H9 (cell line): ENCODE measurements around the gene APBA2. TPM values are rescaled to one million over a fixed set of nuclear protein-coding genes. Genes with fewer than 3 reads are reported as not detected.

Source experiments
- DNase-seq: peaks from one replicate; pipeline ENCODE4 v3.0.0-alpha.2; 2017
- H2AFZ ChIP-seq: one replicate; pipeline ENCODE4 v1.6.1; 2013; ENCODE audit warnings: mild to moderate bottlenecking, low read length, control low read depth, moderate library complexity
- H2AK5ac ChIP-seq: 2 replicates; pipeline ENCODE4 v1.6.1; 2013; ENCODE audit warnings: low read length, control low read depth, mixed read lengths; ENCODE audit not compliant: insufficient read length
- H2BK120ac ChIP-seq: one replicate; pipeline ENCODE4 v1.6.1; 2013; ENCODE audit warnings: low read depth, mild to moderate bottlenecking, low read length, control low read depth, inconsistent platforms; ENCODE audit not compliant: poor library complexity, severe bottlenecking
- H2BK12ac ChIP-seq: 2 replicates; pipeline ENCODE4 v1.6.1; 2013; ENCODE audit warnings: low read length, control low read depth, mixed read lengths, low read depth; ENCODE audit not compliant: insufficient read length
- H2BK15ac ChIP-seq: 2 replicates; pipeline ENCODE4 v1.6.1; 2013; ENCODE audit warnings: low read depth, low read length, control low read depth
- H2BK20ac ChIP-seq: one replicate; pipeline ENCODE4 v1.6.1; 2013; ENCODE audit warnings: low read depth, mild to moderate bottlenecking, low read length, control low read depth, inconsistent platforms; ENCODE audit not compliant: poor library complexity, severe bottlenecking
- H2BK5ac ChIP-seq: 2 replicates; pipeline ENCODE4 v1.6.1; 2013; ENCODE audit warnings: low read length, control low read depth, mixed read lengths; ENCODE audit not compliant: insufficient read length
- H3K14ac ChIP-seq: 2 replicates; pipeline ENCODE4 v1.6.1; 2013; ENCODE audit warnings: low read length, control low read depth; ENCODE audit not compliant: insufficient read depth
- H3K18ac ChIP-seq: 2 replicates; pipeline ENCODE4 v1.6.1; 2013; ENCODE audit warnings: low read depth, mild to moderate bottlenecking, mixed read lengths, low read length, control low read depth; ENCODE audit not compliant: insufficient read length
- H3K23ac ChIP-seq: 2 replicates; pipeline ENCODE4 v1.6.1; 2013; ENCODE audit warnings: low read length, control low read depth, mixed read lengths, low read depth; ENCODE audit not compliant: insufficient read length
- H3K23me2 ChIP-seq: 2 replicates; pipeline ENCODE4 v1.6.1; 2013; ENCODE audit warnings: low read depth, mild to moderate bottlenecking, mixed read lengths, low read length, control low read depth; ENCODE audit not compliant: insufficient read length, poor library complexity, severe bottlenecking
- H3K27ac ChIP-seq: 2 replicates; pipeline ENCODE4 v1.5.1; 2013; ENCODE audit warnings: low read length, control low read depth, mixed read lengths, low read depth; ENCODE audit not compliant: insufficient read length
- H3K27me3 ChIP-seq: 2 replicates; pipeline ENCODE4 v1.6.1; 2013; ENCODE audit warnings: low read length, control low read depth, inconsistent platforms; ENCODE audit not compliant: insufficient read depth
- H3K4ac ChIP-seq: 2 replicates; pipeline ENCODE4 v1.6.1; 2013; ENCODE audit warnings: low read depth, mild to moderate bottlenecking, control low read depth, inconsistent platforms, low read length, moderate library complexity
- H3K4me1 ChIP-seq: 2 replicates; pipeline ENCODE4 v1.6.1; 2013; ENCODE audit warnings: low read length, control low read depth, inconsistent platforms; ENCODE audit not compliant: insufficient read depth
- H3K4me2 ChIP-seq: 2 replicates; pipeline ENCODE4 v1.6.1; 2013; ENCODE audit warnings: low read length, control low read depth, mixed read lengths; ENCODE audit not compliant: insufficient read length, insufficient read depth
- H3K56ac ChIP-seq: 2 replicates; pipeline ENCODE4 v1.6.1; 2013; ENCODE audit warnings: low read depth, mild to moderate bottlenecking, mixed read lengths, low read length, control low read depth; ENCODE audit not compliant: insufficient read length
- H3K79me1 ChIP-seq: 2 replicates; pipeline ENCODE4 v1.6.1; 2013; ENCODE audit warnings: low read depth, mild to moderate bottlenecking, moderate library complexity, low read length, control low read depth, inconsistent platforms; ENCODE audit not compliant: insufficient read depth, poor library complexity, severe bottlenecking
- H3K79me2 ChIP-seq: 2 replicates; pipeline ENCODE4 v1.6.1; 2013; ENCODE audit warnings: low read length, control low read depth, inconsistent platforms; ENCODE audit not compliant: insufficient read depth
- H3K9ac ChIP-seq: 2 replicates; pipeline ENCODE4 v1.6.1; 2013; ENCODE audit warnings: low read length, control low read depth, mixed read lengths; ENCODE audit not compliant: insufficient read length; ENCODE audit errors: extremely low read depth
- H3K9me3 ChIP-seq: one replicate; pipeline ENCODE4 v1.6.1; 2013; ENCODE audit warnings: low read depth, low read length, inconsistent platforms; ENCODE audit not compliant: control insufficient read depth
- H3T11ph ChIP-seq: one replicate; pipeline ENCODE4 v1.6.1; 2013; ENCODE audit warnings: mild to moderate bottlenecking, low read length, control low read depth, inconsistent platforms
- H4K20me1 ChIP-seq: one replicate; pipeline ENCODE4 v1.6.1; 2013; ENCODE audit not compliant: control insufficient read depth, insufficient read length, insufficient read depth
- H4K5ac ChIP-seq: 2 replicates; pipeline ENCODE4 v1.6.1; 2013; ENCODE audit warnings: low read depth, mild to moderate bottlenecking, mixed read lengths, low read length, control low read depth; ENCODE audit not compliant: insufficient read length
- H4K8ac ChIP-seq: replicated peaks from 2 replicates; pipeline ENCODE4 v1.6.1; 2013; ENCODE audit warnings: low read length, control low read depth, mixed read lengths, low read depth; ENCODE audit not compliant: insufficient read length
- H4K91ac ChIP-seq: 2 replicates; pipeline ENCODE4 v1.6.1; 2013; ENCODE audit warnings: low read depth, mild to moderate bottlenecking, moderate library complexity, mixed read lengths, low read length, control low read depth; ENCODE audit not compliant: insufficient read length
- H3K27ac Mint-ChIP-seq, 3 experiments: 2 replicates in 2 of 3; 3 replicates in 1 of 3; pipeline ENCODE4 v1.8.0; 2020 to 2021; ENCODE audit warnings: mixed read lengths in 3 of 3, mild to moderate bottlenecking in 1 of 3, moderate library complexity in 1 of 3
- H3K27me3 Mint-ChIP-seq: 2 replicates; pipeline ENCODE4 v1.8.0; 2021; ENCODE audit warnings: low read depth, mild to moderate bottlenecking, moderate library complexity, mixed read lengths
- H3K36me3 Mint-ChIP-seq, 3 experiments: 2 replicates in 2 of 3; 3 replicates in 1 of 3; pipeline ENCODE4 v1.8.0; 2020 to 2021; ENCODE audit warnings: low read depth in 3 of 3, mixed read lengths in 3 of 3; ENCODE audit not compliant: insufficient read depth in 1 of 3
- H3K4me1 Mint-ChIP-seq, 2 experiments: 2 replicates each; pipeline ENCODE4 v1.8.0; 2020; ENCODE audit warnings: mixed read lengths in 2 of 2
- H3K4me3 Mint-ChIP-seq, 2 experiments: 2 replicates in 1 of 2; 3 replicates in 1 of 2; pipeline ENCODE4 v1.8.0; 2020 to 2021; ENCODE audit warnings: mild to moderate bottlenecking in 2 of 2, mixed read lengths in 2 of 2, moderate library complexity in 1 of 2
- H3K9me3 Mint-ChIP-seq, 2 experiments: 2 replicates in 1 of 2; 3 replicates in 1 of 2; pipeline ENCODE4 v1.8.0; 2020; ENCODE audit warnings: mild to moderate bottlenecking in 2 of 2, mixed read lengths in 2 of 2, moderate library complexity in 1 of 2
- WGBS: extraction: QIAGEN DNeasy Blood & Tissue Kit; methylation state at CpG from one replicate; pipeline ENCODE4 v1.1.7; 2013; ENCODE audit warnings: missing lambda C conversion rate, low lambda C conversion rate, mixed read lengths; ENCODE audit not compliant: insufficient read length; ENCODE audit errors: extremely low coverage; 5-methylcytosine and 5-hydroxymethylcytosine counted together
- total RNA-seq: library from RNA; stranded (reverse); gene quantifications from 2 replicates; pipeline ENCODE4 v1.2.1, GENCODE V29; 2021
- TF ChIP-seq, protein P1 (sequence below): fragments of 200-600 bp; sonication (generic); conservative IDR thresholded peaks from 3 replicates; pipeline ENCODE4 v1.8.0; 2021; ENCODE audit warnings: antibody characterized with exemption, mild to moderate bottlenecking

The APBA2 gene
- total RNA-seq, 1 experiment from 2014 or later, result 14.3 TPM

DNA sequence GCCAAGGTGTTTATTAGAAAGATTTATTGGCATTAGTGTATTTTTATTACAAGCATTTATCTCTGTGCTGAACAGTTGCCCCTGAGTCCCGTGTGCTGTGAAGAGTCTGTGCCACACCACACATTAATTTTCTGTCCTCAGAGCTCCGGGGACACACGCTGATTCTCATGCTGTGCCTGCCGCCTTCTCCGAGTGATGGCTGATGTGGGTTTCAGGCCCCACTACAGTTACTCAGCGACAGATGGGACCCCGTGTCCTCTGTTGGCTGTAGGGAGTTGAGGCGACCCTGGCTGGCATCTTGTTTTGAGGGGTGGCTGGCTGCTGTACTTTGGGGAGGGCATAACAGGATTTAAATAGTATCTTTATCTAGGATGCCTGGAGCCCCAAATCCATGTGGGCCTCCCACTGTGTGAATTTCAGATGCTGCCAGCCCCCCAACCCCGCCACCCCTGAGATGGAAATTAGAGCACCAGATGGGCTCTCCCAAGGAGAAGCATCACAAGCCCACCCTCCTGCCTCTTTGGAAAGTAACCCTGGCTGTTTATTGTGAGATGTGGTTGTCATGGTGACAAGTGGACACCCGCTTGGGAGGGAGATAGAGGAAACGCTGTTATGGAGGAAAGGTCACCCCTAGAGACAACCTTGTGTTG is 185.6 kb downstream of the APBA2 start:
- WGBS, result no CpG with 5 or more reads among the region's 11 CpGs
- H3K56ac ChIP-seq, result no peak overlapping the region
- H2BK5ac ChIP-seq, result no peak overlapping the region
- H3K9ac ChIP-seq, result no peak overlapping the region
- H3K27ac ChIP-seq, result no peak overlapping the region
- no peaks in the 10 kb centered on the region for H4K20me1 ChIP-seq
- TF ChIP-seq, protein P1, sequence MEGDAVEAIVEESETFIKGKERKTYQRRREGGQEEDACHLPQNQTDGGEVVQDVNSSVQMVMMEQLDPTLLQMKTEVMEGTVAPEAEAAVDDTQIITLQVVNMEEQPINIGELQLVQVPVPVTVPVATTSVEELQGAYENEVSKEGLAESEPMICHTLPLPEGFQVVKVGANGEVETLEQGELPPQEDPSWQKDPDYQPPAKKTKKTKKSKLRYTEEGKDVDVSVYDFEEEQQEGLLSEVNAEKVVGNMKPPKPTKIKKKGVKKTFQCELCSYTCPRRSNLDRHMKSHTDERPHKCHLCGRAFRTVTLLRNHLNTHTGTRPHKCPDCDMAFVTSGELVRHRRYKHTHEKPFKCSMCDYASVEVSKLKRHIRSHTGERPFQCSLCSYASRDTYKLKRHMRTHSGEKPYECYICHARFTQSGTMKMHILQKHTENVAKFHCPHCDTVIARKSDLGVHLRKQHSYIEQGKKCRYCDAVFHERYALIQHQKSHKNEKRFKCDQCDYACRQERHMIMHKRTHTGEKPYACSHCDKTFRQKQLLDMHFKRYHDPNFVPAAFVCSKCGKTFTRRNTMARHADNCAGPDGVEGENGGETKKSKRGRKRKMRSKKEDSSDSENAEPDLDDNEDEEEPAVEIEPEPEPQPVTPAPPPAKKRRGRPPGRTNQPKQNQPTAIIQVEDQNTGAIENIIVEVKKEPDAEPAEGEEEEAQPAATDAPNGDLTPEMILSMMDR, result no peak
- no peak overlapping the region for H3T11ph ChIP-seq
- H3K23ac ChIP-seq, result no peak overlapping the region
- H3K4ac ChIP-seq, result no peak overlapping the region
- no peak overlapping the region for H2BK20ac ChIP-seq
- no peaks in the 10 kb centered on the region for H3K79me2 ChIP-seq
- H3K27me3 Mint-ChIP-seq, result peaks cover 1% of the 10 kb centered on the region; the same call in 1 of the 2 replicates
- no peaks in the 10 kb centered on the region for H3K9me3 ChIP-seq
- H4K8ac ChIP-seq, result no peak overlapping the region
- H3K27me3 ChIP-seq, result no peaks in the 10 kb centered on the region
- H3K23me2 ChIP-seq, result no peaks in the 10 kb centered on the region
- H3K27ac Mint-ChIP-seq, result no peak overlapping the region
- H3K9me3 Mint-ChIP-seq, result peaks cover 8 to 12% of the 10 kb centered on the region in 2 experiments; a peak in 4 of 5 replicates
- H2BK15ac ChIP-seq, result no peak overlapping the region
- peaks cover 9 to 21% of the 10 kb centered on the region in 2 experiments for H3K4me1 Mint-ChIP-seq
- no peak overlapping the region for H4K5ac ChIP-seq
- H3K79me1 ChIP-seq, result no peaks in the 10 kb centered on the region
- no peaks in the 10 kb centered on the region for H3K4me1 ChIP-seq
- H3K14ac ChIP-seq, result no peak overlapping the region
- H3K36me3 Mint-ChIP-seq, result peaks cover 0 to 12% (median 2%) of the 10 kb centered on the region in 3 experiments; a peak in 3 of 7 replicates
- H2BK120ac ChIP-seq, result no peak overlapping the region
- no peak overlapping the region for H3K4me2 ChIP-seq
- H4K91ac ChIP-seq, result no peak overlapping the region
- peak overlapping the region; percentile 2 for H3K18ac ChIP-seq
- DNase-seq, result no peak
- no peak overlapping the region for H2BK12ac ChIP-seq
- H2AK5ac ChIP-seq, result no peak overlapping the region
- H2AFZ ChIP-seq, result no peak overlapping the region
- H3K4me3 Mint-ChIP-seq, result no peak overlapping the region
